GM12864 (cell line): ENCODE results near the gene CWC25.

Experiments used
- DNase-seq: peaks from one replicate; pipeline ENCODE4 v3.0.0-alpha.2; 2011; ENCODE audit warnings: low read depth
- H3K4me3 ChIP-seq: 2 replicates; pipeline ENCODE4 v1.5.1; 2011; ENCODE audit warnings: mild to moderate bottlenecking, low read depth, low read length, control low read depth
- CTCF ChIP-seq: IDR thresholded peaks from 2 replicates; pipeline ENCODE4 v1.5.1; 2011; ENCODE audit warnings: low read depth, mild to moderate bottlenecking, moderate library complexity, low read length, control low read depth, inconsistent platforms; ENCODE audit errors: missing control alignments

The CWC25 gene

DNA sequence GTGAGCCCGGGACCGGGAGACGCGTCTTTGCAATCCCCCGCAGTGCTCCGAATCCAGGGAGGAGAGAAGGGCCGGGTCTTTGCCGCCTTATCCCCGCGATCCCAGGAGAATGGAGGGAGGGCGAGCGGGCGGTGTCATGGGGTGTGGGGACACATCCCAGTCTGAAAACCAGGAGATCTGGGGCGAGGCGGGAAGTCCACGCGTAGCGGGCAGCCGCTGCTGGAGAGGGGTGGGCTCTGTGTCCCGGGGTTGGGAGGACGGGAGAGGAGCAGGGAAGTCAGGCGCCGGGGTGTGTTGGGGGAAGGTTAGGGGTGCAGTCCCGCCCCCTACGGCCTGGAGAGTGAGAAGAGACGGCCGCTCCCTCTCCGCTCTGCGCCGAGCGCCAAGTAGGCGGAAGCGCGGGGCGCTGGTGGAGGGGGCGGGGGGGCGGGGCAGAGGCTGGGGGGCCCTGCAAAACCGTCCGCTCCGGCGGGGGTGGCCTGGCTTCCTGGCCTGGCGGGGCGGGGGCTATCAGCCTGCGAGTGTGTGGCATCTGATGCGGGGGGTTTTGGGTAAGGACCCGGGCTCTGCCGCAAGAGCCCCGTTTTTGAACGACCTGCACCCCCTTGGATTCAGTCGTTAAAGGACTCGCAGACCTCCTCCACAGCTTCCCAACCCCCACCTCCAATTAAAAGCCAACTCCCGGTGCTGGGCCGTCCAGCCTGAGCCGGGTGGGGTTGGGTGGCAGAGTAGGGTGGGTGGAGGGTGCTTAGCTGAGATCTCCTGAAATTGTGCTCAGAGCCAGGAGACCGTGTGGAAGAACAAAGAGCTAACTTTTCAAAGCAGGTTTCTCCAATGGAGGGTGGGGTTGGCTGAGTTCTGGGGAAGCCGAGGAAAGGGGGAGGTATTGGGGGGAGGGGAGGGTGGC lies 45.4 kb upstream of the CWC25 start:
- peak overlapping the region; percentile 99 for H3K4me3 ChIP-seq
- TF ChIP-seq CTCF: no peak
- no peak for DNase-seq

DNA sequence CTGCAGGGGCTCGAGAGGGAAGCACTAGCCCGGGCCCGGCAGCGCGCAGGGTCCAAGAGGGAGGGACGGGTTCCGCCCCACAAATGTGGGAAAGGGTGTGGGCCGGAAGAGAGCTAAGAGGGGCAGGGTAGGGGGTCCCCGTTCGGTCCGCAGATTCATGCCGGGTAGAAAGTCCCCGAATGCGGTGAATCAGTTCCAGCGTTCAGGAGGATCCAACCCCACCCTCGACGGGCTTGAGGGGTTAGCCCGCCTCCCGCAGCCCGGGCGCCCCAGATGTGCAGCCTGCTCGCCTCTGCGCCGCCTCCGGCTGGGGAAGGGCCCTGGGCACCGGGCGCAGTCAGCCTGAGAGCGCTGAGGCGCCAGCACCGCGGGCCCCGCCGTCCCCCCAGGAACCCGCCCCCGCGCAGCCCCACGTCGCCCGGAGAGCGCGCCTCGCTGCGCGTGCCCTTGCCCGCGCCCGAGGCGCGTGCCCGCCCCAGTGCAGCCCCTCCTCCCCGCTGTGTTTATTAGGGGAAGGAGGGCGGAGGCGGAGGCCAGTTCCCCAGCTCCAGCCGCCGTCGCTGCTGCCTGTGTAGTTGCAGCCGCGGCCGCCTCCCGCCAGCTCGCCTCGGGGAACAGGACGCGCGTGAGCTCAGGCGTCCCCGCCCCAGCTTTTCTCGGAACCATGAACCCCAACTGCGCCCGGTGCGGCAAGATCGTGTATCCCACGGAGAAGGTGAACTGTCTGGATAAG lies 44.6 kb upstream of the CWC25 start, which contains the start of gene LASP1:
TSS of gene LASP1 (plus strand) at position 533 of the 733 bp plus-strand sequence. CDS start at position 665, 132 bp downstream.
- no peak for TF ChIP-seq CTCF
- H3K4me3 ChIP-seq: peak within 1 kb of the TSS; percentile 99
- DNase-seq: no peak

GRCh38 chr17:38868817-38869525 lies 43.9 kb upstream of the CWC25 start:
- peak overlapping the region; percentile 99 for H3K4me3 ChIP-seq
- peak; percentile 40 for TF ChIP-seq CTCF
- DNase-seq: no peak

DNA sequence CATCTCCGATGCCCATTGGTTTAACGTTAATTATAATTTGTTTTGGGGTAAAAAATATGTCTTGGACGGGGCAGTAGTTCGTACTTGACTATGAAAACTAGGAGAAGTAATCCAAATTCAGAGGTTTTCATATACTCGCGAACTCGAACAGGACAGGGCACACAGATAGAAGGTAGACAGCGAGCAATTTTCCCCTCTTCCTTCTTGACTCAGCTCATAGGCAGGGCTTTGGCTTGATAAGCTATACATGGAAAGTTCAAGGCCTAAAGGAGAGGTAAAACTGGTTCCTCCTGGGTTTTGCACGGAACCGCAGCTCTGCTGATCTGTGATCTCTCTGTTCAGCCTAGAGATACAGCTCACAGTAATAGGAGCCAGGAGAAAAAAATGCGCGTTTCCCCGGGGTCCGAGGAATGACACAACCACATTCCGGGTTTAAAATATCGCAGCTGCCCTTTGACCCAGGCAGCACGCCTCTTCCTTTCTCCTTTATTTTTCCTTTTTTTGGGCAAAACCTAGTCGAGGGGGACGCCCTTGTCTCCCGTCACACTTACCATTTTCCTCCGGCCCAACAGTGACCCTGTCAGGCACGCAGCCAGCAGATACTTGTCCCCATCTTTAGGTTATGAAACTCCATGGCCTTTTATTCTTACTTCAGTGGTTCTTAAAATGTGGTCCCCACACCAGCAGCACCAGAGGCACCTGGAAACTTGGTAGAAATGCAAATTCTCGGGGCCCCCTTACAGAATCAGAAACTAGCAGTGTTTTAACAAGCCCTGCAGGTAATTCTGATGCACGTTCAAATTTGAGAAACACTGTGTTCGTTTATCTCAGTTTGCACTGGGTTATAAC lies 43.1 kb upstream of the CWC25 start:
- peak overlapping the region; percentile 99 for H3K4me3 ChIP-seq
- no peak for DNase-seq
- TF ChIP-seq CTCF: no peak

DNA sequence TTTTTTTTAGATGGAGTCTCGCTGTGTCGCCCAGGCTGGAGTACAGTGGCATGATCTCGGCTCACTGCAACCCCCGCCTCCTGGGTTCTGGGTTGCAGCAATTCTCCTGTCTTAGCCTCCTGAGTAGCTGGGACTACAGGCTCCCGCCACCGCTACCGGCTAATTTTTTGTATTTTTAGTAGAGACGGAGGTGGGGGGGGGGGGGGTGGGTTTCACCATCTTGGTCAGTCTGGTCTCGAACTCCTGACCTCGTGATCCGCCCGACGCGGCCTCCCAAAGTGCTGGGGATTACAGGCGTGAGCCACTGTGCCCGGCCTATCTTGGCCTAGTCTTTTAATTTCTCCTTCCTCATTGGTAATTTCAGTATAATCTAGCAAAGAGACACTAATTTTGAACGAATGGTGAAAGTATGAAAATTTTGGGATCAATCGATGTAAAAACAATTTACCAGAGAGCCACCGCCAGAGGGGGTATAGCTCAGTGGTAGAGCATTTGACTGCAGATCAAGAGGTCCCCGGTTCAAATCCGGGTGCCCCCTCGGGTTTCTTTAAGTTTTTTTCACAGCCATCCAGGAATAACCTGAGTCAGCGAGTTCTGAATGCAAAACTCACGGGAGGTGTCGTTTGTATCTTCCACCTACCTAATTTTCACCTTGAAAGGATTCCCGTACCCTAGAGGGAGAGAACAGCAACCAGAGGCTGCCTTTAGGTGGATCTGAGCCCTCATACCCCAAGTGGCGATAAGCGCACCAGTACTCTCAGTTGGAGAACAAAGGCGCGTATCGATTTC lies 42.3 kb upstream of the CWC25 start:
- no peak for DNase-seq
- peak overlapping the region; percentile 99 for H3K4me3 ChIP-seq
- peak; percentile 24 for TF ChIP-seq CTCF
